ENCODE results near the gene ZSCAN20. TPM values are rescaled to one million over a fixed set of nuclear protein-coding genes. Genes with fewer than 3 reads are reported as not detected.

ZSCAN20 gene
- total and polyA plus RNA-seq, 9 of the 15 experiments (the other 6 are each of a cell fraction or from before 2014, with no cell fraction given), result 0.36 to 3.3 (median 2.0) TPM

- Histone ChIP-seq H3K9me1 (ENCODE audit: control insufficient read depth, insufficient read depth, low read length) (no peaks in the 10 kb centered on the region), H3K9ac (ENCODE audit: insufficient read depth in 1 of 2, low read depth in 2 of 2, low read length in 2 of 2) (no peak overlapping the region), H4K20me1 (replicated peaks; ENCODE audit: control insufficient read depth, insufficient read depth, low read length) (no peaks in the 10 kb centered on the region), H3K9me3 (replicated peaks; ENCODE audit: control insufficient read depth, insufficient read depth, low read depth, low read length) (no peaks in the 10 kb centered on the region), H3K27me3 (ENCODE audit: control insufficient read depth in 2 of 2, insufficient read depth in 2 of 2, low read length in 2 of 2) (no peaks in the 10 kb centered on the region), H3K79me2 (ENCODE audit: control insufficient read depth, insufficient read depth, low read length) (no peaks in the 10 kb centered on the region), H3K4me3 (no peak overlapping the region), H3K4me2 (ENCODE audit: insufficient read depth, low read length) (no peak overlapping the region), H3K4me1 (replicated peaks in 1 of 2; ENCODE audit: control insufficient read depth in 2 of 2, insufficient read depth in 2 of 2, low read length in 2 of 2) (no peaks in the 10 kb centered on the region), H3K36me3 (ENCODE audit: control insufficient read depth, insufficient read depth, low read length) (no peaks in the 10 kb centered on the region), H2AFZ (ENCODE audit: low read depth, low read length) (no peak overlapping the region), H3K27ac (ENCODE audit: extremely low read depth, low read depth, low read length) (no peak overlapping the region)
- in situ Hi-C loops (cut with MboI) (no loop called here), intact Hi-C loops (cut with micrococcal nuclease) (no loop called here)
- POLR2A ChIA-PET, result interaction anchor here (0.6 to 0.9 kb wide), 4 partner anchors 18 to 627 kb away, joined by 3 to 6 read pairs (median 3); no protein-coding TSS in a partner anchor
- FAIRE-seq (no peak), DNase-seq (ENCODE audit: extremely low read depth in 1 of 4, low spot score in 3 of 4) (no peak), ATAC-seq (no peak)
- WGBS (ENCODE audit: insufficient coverage, low coverage, missing lambda C conversion rate), result 39% methylated on average over 2 of the region's 2 CpGs
- CTCF ChIA-PET (ENCODE audit: low intra/inter-chr PET ratio), result no interaction called here
- TF ChIP-seq E2F3 (CRISPR knock-in tag; IDR thresholded peaks at IDR 0.05) (no peak), ATF3 (IDR thresholded peaks at IDR 0.05) (peak; percentile 45; the same call in 1 of the 2 replicates), ATF3 (CRISPR knock-in tag; conservative IDR thresholded peaks at IDR 0.05) (no peak), FOXA1 (IDR thresholded peaks at IDR 0.05; ENCODE audit: borderline replicate concordance) (no peak), ZBTB1 (CRISPR knock-in tag; IDR thresholded peaks at IDR 0.05; ENCODE audit: borderline replicate concordance, low read depth) (no peak)
- no TSS peak for BruUV-seq (replicated peaks)
Observed at GRCh38 chr1:33488624-33489023, 16.2 kb downstream of the ZSCAN20 start.

GRCh38 chr1:33494929-33495328 is 22.5 kb downstream of the ZSCAN20 start:
- H3K27me3 ChIP-seq (ENCODE audit: control insufficient read depth in 2 of 2, insufficient read depth in 2 of 2, low read length in 2 of 2), result no peaks in the 10 kb centered on the region
- H3K4me3 ChIP-seq, result no peak overlapping the region
- BruUV-seq (replicated peaks), result no TSS peak
- H2AFZ ChIP-seq (ENCODE audit: low read depth, low read length), result no peak overlapping the region
- in situ Hi-C loops (cut with MboI) (no loop called here), intact Hi-C loops (cut with micrococcal nuclease) (no loop called here)
- no peak overlapping the region for H3K27ac ChIP-seq (ENCODE audit: extremely low read depth, low read depth, low read length)
- CTCF ChIA-PET (ENCODE audit: low intra/inter-chr PET ratio), result no interaction called here
- FAIRE-seq (no peak), ATAC-seq (no peak), DNase-seq (ENCODE audit: extremely low read depth in 1 of 4, low spot score in 3 of 4) (no peak)
- no peaks in the 10 kb centered on the region; the same call in 2 of the 3 replicates for H3K36me3 ChIP-seq (ENCODE audit: control insufficient read depth, insufficient read depth, low read length)
- POLR2A ChIA-PET, result interaction anchor here (1.1 kb wide), 1 partner anchor 138 kb away, joined by 3 read pairs; no protein-coding TSS in a partner anchor
- H3K9me3 ChIP-seq (replicated peaks; ENCODE audit: control insufficient read depth, insufficient read depth, low read depth, low read length), result peaks cover 6% of the 10 kb centered on the region
- H3K4me1 ChIP-seq (replicated peaks in 1 of 2; ENCODE audit: control insufficient read depth in 2 of 2, insufficient read depth in 2 of 2, low read length in 2 of 2), result no peaks in the 10 kb centered on the region
- H3K4me2 ChIP-seq (ENCODE audit: insufficient read depth, low read length), result no peak overlapping the region
- H3K9me1 ChIP-seq (ENCODE audit: control insufficient read depth, insufficient read depth, low read length), result no peaks in the 10 kb centered on the region
- WGBS (ENCODE audit: insufficient coverage, low coverage, missing lambda C conversion rate), result 42% methylated on average over 9 of the region's 9 CpGs
- no peaks in the 10 kb centered on the region for H4K20me1 ChIP-seq (replicated peaks; ENCODE audit: control insufficient read depth, insufficient read depth, low read length)
- H3K79me2 ChIP-seq (ENCODE audit: control insufficient read depth, insufficient read depth, low read length), result no peaks in the 10 kb centered on the region
- H3K9ac ChIP-seq (ENCODE audit: insufficient read depth in 1 of 2, low read depth in 2 of 2, low read length in 2 of 2), result no peak overlapping the region
- TF ChIP-seq POLR2B (IDR thresholded peaks at IDR 0.05; ENCODE audit: low read depth, partially characterized antibody) (no peak), PTRF (tag; IDR thresholded peaks at IDR 0.05) (no peak), TRIM28 (IDR thresholded peaks at IDR 0.05) (peak; percentile 95), XRCC3 (IDR thresholded peaks at IDR 0.05) (0 out of 2 replicates have a peak, but pooled peaks have one; percentile 65), ZNF75A (CRISPR knock-in tag; IDR thresholded peaks at IDR 0.05) (peak; percentile 96), ZNF445 (CRISPR knock-in tag; IDR thresholded peaks at IDR 0.05; ENCODE audit: low read depth) (0 out of 2 replicates have a peak, but pooled peaks have one; percentile 58), CBX3 (IDR thresholded peaks at IDR 0.05; ENCODE audit: borderline replicate concordance in 1 of 2, low read length in 2 of 2) (peak in 1 of 2 experiments; percentile 89; a peak in 2 of 3 replicates), ERF (CRISPR knock-in tag; IDR thresholded peaks at IDR 0.05) (no peak), KLF13 (tag; IDR thresholded peaks at IDR 0.05; ENCODE audit: borderline replicate concordance, low read depth) (no peak), ARID3A (IDR thresholded peaks at IDR 0.05; ENCODE audit: borderline replicate concordance, low read depth, low read length) (no peak)

Measured in K562 (cell line).